PC-3 (cell line): Measurements from ENCODE around the gene TPX2.

Experiments used
- EZH2 ChIP-seq: fragments of 300-600 bp; sonication (generic); IDR thresholded peaks from one replicate; pipeline ENCODE4 v1.6.1; 2017; ENCODE audit warnings: antibody characterized with exemption, mild to moderate bottlenecking, low read length; ENCODE audit not compliant: unreplicated experiment
- EZH2phosphoT487 ChIP-seq: fragments of 300-600 bp; sonication (generic); IDR thresholded peaks from 2 replicates; pipeline ENCODE4 v1.6.1; 2018; ENCODE audit warnings: mild to moderate bottlenecking, antibody characterized with exemption, low read length, borderline replicate concordance
- TF ChIP-seq, protein P1 (sequence below): fragments of 300-600 bp; sonication (generic); conservative IDR thresholded peaks from 2 replicates; pipeline ENCODE4 v1.5.1; 2017; ENCODE audit warnings: antibody characterized with exemption, low read depth, mild to moderate bottlenecking, low read length

DNA sequence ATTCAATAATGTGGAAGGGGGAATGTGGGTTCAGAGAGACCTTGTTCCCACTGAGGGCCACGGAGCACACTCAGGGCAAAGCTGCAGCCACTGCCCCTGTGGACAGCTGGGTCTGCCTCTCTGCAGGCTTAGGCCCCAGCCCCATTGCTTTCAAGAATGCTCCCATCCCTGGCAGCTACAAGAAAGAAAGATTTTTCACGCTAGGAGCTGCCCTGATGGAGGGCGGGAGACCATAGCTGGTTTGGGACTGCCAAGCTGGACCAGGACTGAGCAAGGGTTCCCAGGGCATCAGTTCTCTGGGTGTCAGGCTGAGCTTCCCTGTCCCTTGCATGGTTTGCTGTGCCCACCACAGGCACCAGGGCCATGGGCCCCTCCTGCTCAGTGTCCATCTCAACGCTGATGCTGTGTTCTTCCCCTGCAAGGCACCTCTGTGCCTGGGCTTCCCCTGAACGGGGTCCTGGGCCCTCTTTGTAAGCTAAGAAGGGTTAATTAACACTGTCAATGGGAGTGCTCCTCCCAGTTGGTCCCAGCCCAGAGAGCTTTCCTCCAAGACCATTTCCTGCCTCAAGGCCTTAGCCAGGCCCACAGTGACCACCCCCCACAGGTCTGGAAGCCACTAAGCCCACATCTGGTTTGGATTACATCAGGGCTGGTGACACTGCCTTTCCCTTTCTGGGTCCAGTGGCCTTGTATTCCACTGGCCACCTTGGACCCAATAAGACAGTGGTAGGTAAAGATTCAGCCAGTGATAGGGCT, 97.9 kb downstream of the TPX2 start:
- TF ChIP-seq, protein P1, sequence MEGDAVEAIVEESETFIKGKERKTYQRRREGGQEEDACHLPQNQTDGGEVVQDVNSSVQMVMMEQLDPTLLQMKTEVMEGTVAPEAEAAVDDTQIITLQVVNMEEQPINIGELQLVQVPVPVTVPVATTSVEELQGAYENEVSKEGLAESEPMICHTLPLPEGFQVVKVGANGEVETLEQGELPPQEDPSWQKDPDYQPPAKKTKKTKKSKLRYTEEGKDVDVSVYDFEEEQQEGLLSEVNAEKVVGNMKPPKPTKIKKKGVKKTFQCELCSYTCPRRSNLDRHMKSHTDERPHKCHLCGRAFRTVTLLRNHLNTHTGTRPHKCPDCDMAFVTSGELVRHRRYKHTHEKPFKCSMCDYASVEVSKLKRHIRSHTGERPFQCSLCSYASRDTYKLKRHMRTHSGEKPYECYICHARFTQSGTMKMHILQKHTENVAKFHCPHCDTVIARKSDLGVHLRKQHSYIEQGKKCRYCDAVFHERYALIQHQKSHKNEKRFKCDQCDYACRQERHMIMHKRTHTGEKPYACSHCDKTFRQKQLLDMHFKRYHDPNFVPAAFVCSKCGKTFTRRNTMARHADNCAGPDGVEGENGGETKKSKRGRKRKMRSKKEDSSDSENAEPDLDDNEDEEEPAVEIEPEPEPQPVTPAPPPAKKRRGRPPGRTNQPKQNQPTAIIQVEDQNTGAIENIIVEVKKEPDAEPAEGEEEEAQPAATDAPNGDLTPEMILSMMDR: no peak
- TF ChIP-seq EZH2phosphoT487: no peak
- no peak for TF ChIP-seq EZH2
